HepG2 (cell line): ENCODE measurements around the gene LYSMD1. TPM values are rescaled to one million over a fixed set of nuclear protein-coding genes. Genes with fewer than 3 reads are reported as not detected.

ENCODE experiments used
- ATAC-seq: fragments of 200-7000 bp; cut with Tn5 transposase; 3 replicates; pipeline ENCODE4 v1.9.1; 2020; ENCODE audit warnings: mild to moderate bottlenecking, moderate library complexity
- BruUV-seq: library from RNA; stranded (reverse); fragments of 400-500 nt; replicated peaks from 2 replicates; lab custom pipeline; 2021; lab: Mats Ljungman, UMichigan
- CTCF ChIA-PET: fragments of 300-600 bp; formaldehyde crosslinking; extraction: SDS; loops from one replicate; lab custom pipeline; 2021; ENCODE audit warnings: low total read pairs, inconsistent platforms, low intra/inter-chr PET ratio; lab: Yijun Ruan, JAX
- POLR2A ChIA-PET: fragments of 350-600 bp; sonication (Branson Sonifier 250); formaldehyde crosslinking; loops from one replicate; lab custom pipeline; 2020; ENCODE audit warnings: antibody characterized with exemption, inconsistent platforms; lab: Yijun Ruan, JAX
- DNase-seq: peaks from one replicate; pipeline ENCODE4 v3.0.0-alpha.2; 2015; ENCODE audit warnings: low spot score
- FAIRE-seq: peaks from 3 replicates; lab custom pipeline; 2011; peaks lifted over from hg19 to GRCh38; lab: Jason Lieb, UNC
- H2AFZ ChIP-seq: one replicate; pipeline ENCODE4 v1.6.1; 2011; ENCODE audit warnings: low read length, inconsistent platforms
- H3K27ac ChIP-seq: fragments of 300-600 bp; 3 replicates; pipeline ENCODE4 v1.8.0; 2011; ENCODE audit warnings: mixed run types, mild to moderate bottlenecking, mixed read lengths, low read length, inconsistent platforms; ENCODE audit not compliant: insufficient read depth; ENCODE audit errors: extremely low read length
- H3K27me3 ChIP-seq, 2 experiments: fragments of 200-600 bp in 1 of 2; 2 replicates in 1 of 2; 3 replicates in 1 of 2; pipeline versions ENCODE4 v1.6.0 to v1.8.0; 2011; ENCODE audit warnings: low read length in 2 of 2, mild to moderate bottlenecking in 2 of 2, moderate library complexity in 2 of 2, inconsistent platforms in 1 of 2; ENCODE audit not compliant: insufficient read depth in 2 of 2, control insufficient read depth in 1 of 2
- H3K36me3 ChIP-seq, 2 experiments: fragments of 200-600 bp in 1 of 2; replicated peaks in 1 of 2; 2 replicates in 1 of 2; 3 replicates in 1 of 2; pipeline versions ENCODE4 v1.5.1 to v1.8.0; 2011; ENCODE audit warnings: low read length in 2 of 2, inconsistent platforms in 1 of 2; ENCODE audit not compliant: insufficient read depth in 2 of 2, control insufficient read depth in 1 of 2
- H3K4me1 ChIP-seq: 2 replicates; pipeline ENCODE4 v1.5.1; 2012; ENCODE audit warnings: low read length, inconsistent platforms; ENCODE audit not compliant: insufficient read depth
- H3K4me2 ChIP-seq: 2 replicates; pipeline ENCODE4 v1.6.0; 2011; ENCODE audit warnings: low read depth, low read length, inconsistent platforms
- H3K4me3 ChIP-seq, 3 experiments: fragments of 200-600 bp in 1 of 3; sonication (generic), shearing (Covaris generic) in 1 of 3; replicated peaks in 1 of 3; 2 replicates each; pipeline ENCODE4 v1.5.1; 2011 to 2016; ENCODE audit warnings: low read length in 3 of 3, inconsistent platforms in 2 of 3, low read depth in 2 of 3, mild to moderate bottlenecking in 2 of 3, control low read depth in 1 of 3, mixed read lengths in 1 of 3; ENCODE audit not compliant: insufficient read depth in 1 of 3
- H3K79me2 ChIP-seq: one replicate; pipeline ENCODE4 v1.6.1; 2011; ENCODE audit warnings: low read length, inconsistent platforms; ENCODE audit not compliant: insufficient read depth
- H3K9ac ChIP-seq: 2 replicates; pipeline ENCODE4 v1.6.0; 2011; ENCODE audit warnings: mild to moderate bottlenecking, low read depth, low read length, inconsistent platforms; ENCODE audit not compliant: insufficient read depth
- H3K9me3 ChIP-seq: 2 replicates; pipeline ENCODE4 v1.5.1; 2012; ENCODE audit warnings: mild to moderate bottlenecking, low read length
- H4K20me1 ChIP-seq: 2 replicates; pipeline ENCODE4 v1.6.0; 2011; ENCODE audit warnings: inconsistent platforms, mild to moderate bottlenecking, low read length, moderate library complexity; ENCODE audit not compliant: insufficient read depth
- JUN ChIP-seq: sonication (generic); formaldehyde crosslinking; IDR thresholded peaks from 2 replicates; pipeline ENCODE4 v1.4.0; 2020; ENCODE audit warnings: mild to moderate bottlenecking, missing genetic modification reagents
- KLF11 ChIP-seq: IDR thresholded peaks from 2 replicates; pipeline ENCODE4 v1.6.1; 2016; ENCODE audit warnings: missing compliant biosample characterization
- SMAD1 ChIP-seq: sonication (generic); formaldehyde crosslinking; IDR thresholded peaks from 2 replicates; pipeline ENCODE4 v1.4.0; 2020; ENCODE audit warnings: missing genetic modification reagents, low read depth, mild to moderate bottlenecking, borderline replicate concordance
- STAT5B ChIP-seq: sonication (generic); formaldehyde crosslinking; IDR thresholded peaks from 2 replicates; pipeline ENCODE4 v1.4.0; 2020; ENCODE audit warnings: missing genetic modification reagents
- ZFP36L2 ChIP-seq: sonication (generic); formaldehyde crosslinking; IDR thresholded peaks from 2 replicates; pipeline ENCODE4 v1.4.0; 2020; ENCODE audit warnings: missing genetic modification reagents
- ZNF232 ChIP-seq: sonication (generic); formaldehyde crosslinking; IDR thresholded peaks from 2 replicates; pipeline ENCODE4 v1.4.0; 2020; ENCODE audit warnings: missing genetic modification reagents, borderline replicate concordance
- ZNF451 ChIP-seq: sonication (generic); formaldehyde crosslinking; IDR thresholded peaks from 2 replicates; pipeline ENCODE4 v1.5.0; 2020; ENCODE audit warnings: mild to moderate bottlenecking, missing genetic modification reagents
- ZNF670 ChIP-seq: sonication (generic); formaldehyde crosslinking; IDR thresholded peaks from 2 replicates; pipeline ENCODE4 v1.8.0; 2022; ENCODE audit warnings: mild to moderate bottlenecking, missing genetic modification reagents, borderline replicate concordance
- ZNF775 ChIP-seq: sonication (generic); formaldehyde crosslinking; IDR thresholded peaks from 2 replicates; pipeline ENCODE4 v1.4.0; 2020; ENCODE audit warnings: missing genetic modification reagents, mild to moderate bottlenecking, moderate library complexity, borderline replicate concordance
- ZSCAN31 ChIP-seq: sonication (generic); formaldehyde crosslinking; IDR thresholded peaks from 2 replicates; pipeline ENCODE4 v1.5.0; 2020; ENCODE audit warnings: low read depth, mild to moderate bottlenecking, missing genetic modification reagents
- WGBS: methylation state at CpG from one replicate; pipeline ENCODE4 v1.1.6; 2017; ENCODE audit warnings: low lambda C conversion rate; 5-methylcytosine and 5-hydroxymethylcytosine counted together
- in situ Hi-C: cut with HindIII; loops from 2 replicates; pipeline ENCODE4 v1.10.0; 2017; ENCODE audit warnings: low pct_unique_long_range_greater_than_20kb; ENCODE audit not compliant: extremely low pct_ligation_motif_present
- intact Hi-C: fragments of 100-400 bp; cut with micrococcal nuclease; formaldehyde crosslinking; loops from one replicate; pipeline ENCODE4 v1.10.0; 2022; ENCODE audit not compliant: unreplicated experiment
- polyA plus RNA-seq, 8 experiments: library from polyadenylated mRNA; depleted of rRNA in 3 of 8; stranded (reverse) in 7 of 8; unstranded in 1 of 8; fragments of >200 nt; fragmentation: Illumina TruSeq in 4 of 8; extraction: Trizol in 4 of 8; gene quantifications; 2 replicates each; pipeline versions ENCODE4 v1.2.1 to v1.2.3, GENCODE V29; 2011 to 2016; ENCODE audit warnings: low read depth in 4 of 8, missing spikeins in 1 of 8, mixed read lengths in 1 of 8; ENCODE audit not compliant: insufficient read depth in 1 of 8
- total RNA-seq, 5 experiments: library from RNA; depleted of rRNA; stranded (reverse); fragments of >200 nt; fragmentation: Illumina TruSeq; extraction: Trizol; gene quantifications; 2 replicates each; pipeline ENCODE4 v1.2.3, GENCODE V29; 2016; ENCODE audit warnings: low read depth in 1 of 5
- TF ChIP-seq, protein P1 (sequence below): sonication (generic); formaldehyde crosslinking; IDR thresholded peaks from 2 replicates; pipeline ENCODE4 v1.8.1; 2023; ENCODE audit warnings: mild to moderate bottlenecking, missing genetic modification reagents, borderline replicate concordance
- TF ChIP-seq, protein P2 (sequence below): sonication (generic); formaldehyde crosslinking; IDR thresholded peaks from 2 replicates; pipeline ENCODE4 v1.4.0; 2020; ENCODE audit warnings: mild to moderate bottlenecking, missing genetic modification reagents

LYSMD1 gene
- total and polyA plus RNA-seq, 2 of the 13 experiments (the other 11 are each of a cell fraction or from before 2014, with no cell fraction given) = 3.8 to 4.8 TPM

DNA sequence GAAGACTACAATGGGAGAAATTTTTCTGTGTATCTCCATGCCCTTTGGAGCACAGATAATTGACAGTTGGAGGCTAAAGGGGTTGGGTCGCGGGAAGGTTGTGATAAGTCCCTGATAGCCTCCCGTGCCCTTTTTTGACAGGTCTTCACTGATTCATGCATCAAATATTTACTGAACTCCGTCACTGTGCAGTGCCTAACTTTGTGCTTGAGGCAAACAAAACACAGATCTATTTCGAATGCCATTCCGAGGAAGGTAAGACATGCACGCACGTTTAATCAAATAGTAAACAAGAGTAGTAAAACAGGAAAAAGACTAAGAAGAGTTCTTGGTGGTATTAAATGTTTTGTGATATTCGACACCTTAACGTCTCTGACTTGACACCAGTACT, 32.2 kb upstream of the LYSMD1 start (continued):
- TF ChIP-seq STAT5B (CRISPR knock-in tag) (no peak), ZFP36L2 (CRISPR knock-in tag) (no peak), ZNF232 (CRISPR knock-in tag) (no peak), JUN (CRISPR knock-in tag) (no peak), ZSCAN31 (CRISPR knock-in tag) (no peak), SMAD1 (CRISPR knock-in tag) (no peak)

DNA sequence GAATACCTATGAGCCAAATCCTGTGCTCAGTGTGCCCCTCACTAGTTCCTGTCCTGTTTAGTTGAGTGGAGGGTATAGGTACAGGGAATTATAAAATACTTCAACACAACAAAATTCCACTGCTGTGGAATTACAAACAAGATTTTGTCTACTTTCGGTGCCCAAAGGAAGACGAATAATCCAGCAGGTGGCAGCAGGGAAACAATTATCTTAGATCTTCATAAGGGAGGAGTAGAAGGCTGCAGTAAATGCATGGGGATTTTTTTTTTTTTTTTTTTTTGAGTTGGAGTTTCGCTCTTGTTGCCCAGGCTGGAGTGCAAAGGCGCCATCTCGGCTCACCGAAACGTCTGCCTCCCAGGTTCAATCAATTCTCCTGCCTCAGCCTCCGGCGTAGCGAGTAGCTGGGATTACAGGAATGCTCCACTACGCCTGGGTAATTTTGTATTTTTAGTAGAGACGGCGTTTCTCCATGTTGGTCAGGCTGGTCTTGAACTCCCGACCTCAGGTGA, 30.6 kb upstream of the LYSMD1 start:
- Histone ChIP-seq H3K4me3 (peak overlapping the region; percentile 50 to 68 (median 67)), H2AFZ (peak overlapping the region; percentile 5), H3K36me3 (no peaks in the 10 kb centered on the region; a peak in 1 of 5 replicates), H4K20me1 (peaks cover 9% of the 10 kb centered on the region; the same call in 1 of the 2 replicates), H3K27me3 (no peaks in the 10 kb centered on the region; a peak in 1 of 5 replicates), H3K4me2 (peak overlapping the region; percentile 59), H3K9ac (peak overlapping the region; percentile 89), H3K79me2 (peaks cover 25% of the 10 kb centered on the region), H3K4me1 (peaks cover 32% of the 10 kb centered on the region), H3K27ac (peak overlapping the region; percentile 93), H3K9me3 (no peaks in the 10 kb centered on the region)
- BruUV-seq = no TSS peak
- peak; percentile 91 for DNase-seq
- POLR2A ChIA-PET = interaction anchor here (1.0 to 2.4 kb wide), 6 partner anchors 8 to 144 kb away, joined by 3 to 14 read pairs (median 4); partner anchors contain the start of genes LYSMD1, PSMD4 and SCNM1
- in situ Hi-C loops = no loop called here
- ATAC-seq = peak; percentile 56
- intact Hi-C loops = loop anchor here (1.0 to 5.0 kb wide), 2 partner anchors 55 to 151 kb away; partner anchors contain the start of gene RFX5
- CTCF ChIA-PET = interaction anchor here (0.9 to 1.7 kb wide), 2 partner anchors 56 to 144 kb away, joined by 3 to 4 read pairs; no protein-coding TSS in a partner anchor
- under 1% methylated on average over 14 of the region's 14 CpGs for WGBS
- peak; percentile 77 for FAIRE-seq
- TF ChIP-seq ZNF775 (CRISPR knock-in tag) = peak; percentile 27; the same call in 1 of the 2 replicates
- TF ChIP-seq ZNF451 = no peak
- TF ChIP-seq KLF11 (CRISPR knock-in tag) = no peak
- TF ChIP-seq, protein P1, sequence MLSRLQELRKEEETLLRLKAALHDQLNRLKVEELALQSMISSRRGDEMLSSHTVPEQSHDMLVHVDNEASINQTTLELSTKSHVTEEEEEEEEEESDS (CRISPR knock-in tag) = no peak
- TF ChIP-seq, protein P2, sequence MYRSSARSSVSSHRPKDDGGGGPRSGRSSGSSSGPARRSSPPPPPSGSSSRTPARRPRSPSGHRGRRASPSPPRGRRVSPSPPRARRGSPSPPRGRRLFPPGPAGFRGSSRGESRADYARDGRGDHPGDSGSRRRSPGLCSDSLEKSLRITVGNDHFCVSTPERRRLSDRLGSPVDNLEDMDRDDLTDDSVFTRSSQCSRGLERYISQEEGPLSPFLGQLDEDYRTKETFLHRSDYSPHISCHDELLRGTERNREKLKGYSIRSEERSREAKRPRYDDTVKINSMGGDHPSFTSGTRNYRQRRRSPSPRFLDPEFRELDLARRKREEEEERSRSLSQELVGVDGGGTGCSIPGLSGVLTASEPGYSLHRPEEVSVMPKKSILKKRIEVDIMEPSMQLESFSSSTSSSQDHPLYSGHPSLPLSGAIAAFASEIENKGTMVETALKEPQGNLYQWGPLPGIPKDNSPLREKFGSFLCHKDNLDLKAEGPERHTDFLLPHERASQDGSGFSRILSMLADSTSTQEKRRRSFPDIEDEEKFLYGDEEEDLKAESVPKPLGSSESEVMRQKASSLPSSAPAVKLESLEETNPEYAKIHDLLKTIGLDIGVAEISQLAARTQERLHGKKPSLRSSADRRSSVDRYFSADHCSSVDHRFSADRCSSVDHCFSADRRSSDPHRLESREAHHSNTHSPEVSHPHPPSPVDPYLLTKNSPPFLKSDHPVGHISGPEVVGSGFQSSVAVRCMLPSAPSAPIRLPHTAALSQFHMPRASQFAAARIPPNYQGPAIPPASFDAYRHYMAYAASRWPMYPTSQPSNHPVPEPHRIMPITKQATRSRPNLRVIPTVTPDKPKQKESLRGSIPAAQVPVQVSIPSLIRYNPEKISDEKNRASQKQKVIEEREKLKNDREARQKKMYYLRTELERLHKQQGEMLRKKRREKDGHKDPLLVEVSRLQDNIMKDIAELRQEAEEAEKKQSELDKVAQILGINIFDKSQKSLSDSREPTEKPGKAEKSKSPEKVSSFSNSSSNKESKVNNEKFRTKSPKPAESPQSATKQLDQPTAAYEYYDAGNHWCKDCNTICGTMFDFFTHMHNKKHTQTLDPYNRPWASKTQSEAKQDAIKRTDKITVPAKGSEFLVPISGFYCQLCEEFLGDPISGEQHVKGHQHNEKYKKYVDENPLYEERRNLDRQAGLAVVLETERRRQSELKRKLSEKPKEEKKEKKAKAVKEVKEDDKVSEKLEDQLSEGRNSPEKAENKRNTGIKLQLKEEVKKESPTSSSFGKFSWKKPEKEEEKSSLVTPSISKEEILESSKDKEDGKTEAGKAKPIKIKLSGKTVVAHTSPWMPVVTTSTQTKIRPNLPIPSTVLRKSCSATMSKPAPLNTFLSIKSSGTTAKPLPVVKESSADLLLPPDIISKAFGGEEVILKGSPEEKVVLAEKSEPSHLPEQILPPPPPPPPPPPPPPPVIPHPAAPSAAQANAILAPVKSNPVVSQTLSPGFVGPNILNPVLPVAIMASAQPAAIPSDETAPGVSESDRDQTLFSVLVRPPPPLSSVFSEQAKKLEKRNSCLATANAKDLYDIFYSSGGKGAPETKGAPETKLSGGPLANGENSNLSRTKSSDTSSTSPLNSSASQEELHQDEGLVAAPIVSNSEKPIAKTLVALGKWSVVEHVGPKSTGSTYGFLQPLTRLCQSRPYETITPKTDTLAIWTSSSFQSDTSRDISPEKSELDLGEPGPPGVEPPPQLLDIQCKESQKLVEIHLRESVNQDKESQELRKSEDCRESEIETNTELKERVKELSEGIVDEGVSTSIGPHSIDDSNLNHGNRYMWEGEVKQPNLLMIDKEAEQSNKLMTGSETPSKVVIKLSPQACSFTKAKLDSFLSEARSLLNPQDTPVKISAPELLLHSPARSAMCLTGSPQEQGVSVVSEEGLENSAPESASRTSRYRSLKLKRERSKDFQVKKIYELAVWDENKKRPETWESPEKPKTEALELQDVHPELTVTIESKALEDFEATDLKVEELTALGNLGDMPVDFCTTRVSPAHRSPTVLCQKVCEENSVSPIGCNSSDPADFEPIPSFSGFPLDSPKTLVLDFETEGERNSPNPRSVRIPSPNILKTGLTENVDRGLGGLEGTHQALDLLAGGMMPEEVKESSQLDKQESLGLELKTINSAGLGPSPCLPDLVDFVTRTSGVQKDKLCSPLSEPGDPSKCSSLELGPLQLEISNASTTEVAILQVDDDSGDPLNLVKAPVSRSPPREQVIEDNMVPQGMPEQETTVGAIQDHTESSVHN = no peak
- no peak for TF ChIP-seq ZNF670 (CRISPR knock-in tag)
